GM18909 (cell line): ENCODE data around the gene PPP4R3A.

Experiments
- ATAC-seq: cut with Tn5 transposase; IDR thresholded peaks from one replicate; pipeline ENCODE4 v1.9.1; 2021; ENCODE audit warnings: mild to moderate bottlenecking; ENCODE audit not compliant: unreplicated experiment, poor library complexity

Gene PPP4R3A

GRCh38 chr14:91508105-91508504, 2.0 kb downstream of the PPP4R3A start:
- no peak for ATAC-seq

GRCh38 chr14:91506226-91506625, 3.9 kb downstream of the PPP4R3A start:
- no peak for ATAC-seq

GRCh38 chr14:91503000-91503504, 7.1 kb downstream of the PPP4R3A start:
- no peak for ATAC-seq

DNA sequence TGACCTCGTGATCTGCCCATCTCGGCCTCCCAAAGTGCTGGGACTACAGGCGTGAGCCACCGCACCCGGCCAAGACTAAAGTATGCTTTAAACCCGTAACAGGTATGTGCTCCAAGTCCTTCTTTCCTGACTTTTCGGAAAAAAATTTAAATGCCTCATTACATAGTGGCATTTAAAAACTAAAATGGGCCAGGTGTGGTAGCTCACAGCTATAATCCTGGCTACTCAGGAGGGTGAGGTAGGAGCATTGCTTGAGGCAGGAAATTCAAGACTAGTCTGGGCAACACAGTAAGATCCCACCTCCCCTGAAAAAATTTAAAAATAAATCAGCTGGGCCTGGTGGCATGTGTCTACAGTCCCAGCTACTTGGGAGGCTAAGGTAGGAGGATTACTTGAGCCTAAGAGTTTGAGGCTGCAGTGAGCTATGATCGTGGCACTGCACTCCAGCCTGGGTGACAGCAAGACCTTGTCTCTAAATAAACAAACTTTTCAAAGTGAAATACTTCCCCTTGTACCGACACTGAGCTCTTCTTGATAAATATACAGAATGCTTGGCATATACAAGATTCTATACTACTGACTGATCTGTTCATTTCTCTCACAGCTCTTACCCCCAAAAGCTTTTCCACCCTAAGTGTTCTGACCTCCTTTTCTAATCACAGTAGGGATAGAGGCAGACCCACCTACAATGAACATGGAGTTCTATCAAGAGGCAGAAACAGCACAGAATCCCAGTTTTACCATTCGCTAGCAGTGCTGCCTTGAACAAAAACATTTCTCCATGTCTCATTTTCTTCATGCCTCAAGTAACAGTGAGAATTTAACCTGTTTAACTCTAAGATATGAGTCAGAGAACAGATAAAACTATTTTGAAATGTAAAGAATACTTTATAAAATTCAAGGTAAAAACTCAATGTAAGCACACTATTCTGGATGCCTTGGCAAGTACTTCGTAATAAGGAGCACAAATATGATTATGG, 7.9 kb downstream of the PPP4R3A start:
- ATAC-seq = no peak

DNA sequence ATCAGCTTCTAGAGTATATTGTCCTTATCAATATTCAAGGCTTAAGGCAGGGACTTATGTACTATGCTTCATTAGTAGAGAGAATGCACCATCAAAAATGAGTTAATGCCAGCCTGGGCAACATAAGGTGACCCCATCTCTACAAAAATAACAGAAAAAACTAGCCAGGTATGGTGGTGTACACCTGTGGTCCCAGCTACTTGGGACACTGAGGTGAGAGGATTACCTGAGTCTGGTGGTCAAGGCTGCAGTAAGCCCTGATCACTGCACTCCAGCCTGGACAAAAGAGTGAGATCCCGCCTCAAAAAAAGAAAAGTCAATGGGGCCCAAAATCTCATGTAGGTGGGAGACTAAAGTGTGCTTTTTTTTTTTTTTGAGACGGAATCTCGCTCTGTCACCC, 8.8 kb downstream of the PPP4R3A start:
- no peak for ATAC-seq

DNA sequence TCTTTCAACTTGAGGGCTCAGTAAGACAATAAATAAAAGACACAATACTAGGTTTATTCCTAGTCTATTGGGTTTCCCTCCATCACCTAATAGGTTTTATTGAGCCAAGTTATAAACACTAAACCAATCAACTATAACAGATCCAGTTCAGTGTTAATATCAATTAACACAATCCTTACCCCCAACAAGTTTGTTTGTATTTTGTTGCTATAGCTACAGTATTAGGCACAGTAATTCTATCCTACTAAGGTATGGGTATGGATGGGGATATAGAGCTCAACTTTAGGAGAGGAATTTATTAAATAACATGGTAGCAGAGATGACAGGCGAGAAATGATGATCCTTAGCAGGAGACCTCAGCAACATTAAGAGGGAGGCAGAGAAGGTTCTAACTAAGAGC, 13.3 kb downstream of the PPP4R3A start:
- ATAC-seq = no peak

DNA sequence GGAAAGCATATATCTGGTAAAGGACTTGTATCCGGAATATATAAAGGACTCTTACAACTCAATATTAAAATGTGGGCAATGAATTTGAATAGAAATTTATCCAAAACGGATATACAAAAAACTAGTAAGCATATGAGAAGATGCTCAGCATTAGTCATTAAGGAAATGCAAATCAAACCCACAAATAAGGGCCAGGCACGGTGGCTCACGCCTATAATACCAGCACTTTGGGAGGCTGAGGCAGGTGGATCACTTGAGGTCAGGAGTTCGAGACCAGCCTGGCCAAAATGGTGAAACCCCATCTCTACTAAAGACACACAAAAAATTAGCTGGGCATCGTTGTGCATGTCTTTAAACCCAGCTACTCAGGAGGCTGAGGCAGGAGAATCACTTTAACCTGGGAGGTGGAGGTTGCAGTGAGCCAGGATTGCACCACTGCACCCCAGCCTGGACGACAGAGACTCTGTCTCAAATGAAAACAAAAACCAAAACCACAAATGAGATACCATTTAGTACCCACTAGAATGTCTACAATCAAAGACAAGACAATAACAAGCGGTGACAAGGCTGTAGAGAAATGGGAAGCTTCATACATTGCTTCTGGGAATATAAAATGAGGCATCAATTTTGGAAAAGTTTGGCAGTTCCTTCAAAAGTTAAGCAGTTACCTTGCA, 15.6 kb downstream of the PPP4R3A start:
- ATAC-seq = peak; percentile 39

- ATAC-seq = no peak
These were observed 16.9 kb downstream of the PPP4R3A start for GRCh38 chr14:91493169-91493568.

GRCh38 chr14:91484744-91485143, 25.4 kb downstream of the PPP4R3A start:
- no peak for ATAC-seq

DNA sequence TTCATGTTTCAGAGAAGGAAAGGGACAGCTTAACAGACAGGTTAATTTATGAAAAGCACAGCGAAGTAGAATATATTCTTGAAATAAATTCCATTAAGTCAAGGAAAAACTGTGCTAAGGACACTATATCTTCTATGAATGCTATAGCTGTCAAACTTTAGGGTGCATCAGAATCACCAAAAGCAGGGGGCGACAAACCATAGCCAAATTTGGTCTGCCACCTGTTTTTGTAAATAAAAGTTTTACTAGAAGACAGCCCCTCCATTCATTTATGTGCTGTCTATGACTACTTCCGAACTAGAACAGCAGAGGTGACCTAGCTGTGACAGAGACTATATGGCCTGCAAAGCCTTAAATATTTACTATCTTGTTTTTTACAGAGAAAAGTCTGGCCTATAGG, 25.9 kb downstream of the PPP4R3A start:
- ATAC-seq = no peak

GRCh38 chr14:91482263-91483013, 27.7 kb downstream of the PPP4R3A start:
- ATAC-seq = no peak

DNA sequence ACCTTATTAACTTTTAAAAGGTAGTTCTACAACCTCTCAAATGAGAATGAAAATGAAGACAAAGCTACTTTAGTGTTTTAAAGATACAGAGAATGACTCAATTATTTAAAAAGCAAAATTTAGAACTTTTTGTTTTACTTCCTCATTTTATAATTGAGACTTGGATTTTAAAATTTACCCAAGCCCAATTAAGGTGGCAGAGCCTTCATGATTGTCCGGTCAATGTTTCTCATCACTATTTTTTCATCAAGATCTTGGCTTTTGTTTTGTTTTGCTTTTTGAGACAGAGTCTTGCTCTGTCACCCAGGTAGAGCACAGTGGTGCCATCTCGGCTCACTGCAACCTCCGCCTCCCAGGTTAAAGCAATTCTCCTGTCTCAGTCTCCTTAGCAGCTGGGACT, 32.7 kb downstream of the PPP4R3A start:
- no peak for ATAC-seq

DNA sequence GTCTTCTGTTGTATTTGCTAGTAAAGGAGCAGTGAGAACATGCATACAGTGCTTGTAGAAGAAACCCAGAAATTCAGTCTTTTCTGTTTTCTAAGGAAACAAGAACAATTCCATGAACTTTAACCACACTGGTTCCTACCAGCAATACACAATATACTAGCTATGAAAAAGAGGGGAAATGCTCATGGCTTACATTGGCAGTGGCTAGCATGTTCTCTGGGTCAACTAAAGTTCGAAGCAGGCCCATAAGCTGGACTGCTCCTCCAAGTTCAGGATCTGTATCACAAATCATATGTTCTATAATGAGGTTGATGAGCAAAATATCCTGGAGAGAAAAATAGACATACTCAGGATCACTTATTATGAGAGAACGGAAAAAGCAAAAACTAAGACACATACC, 37.1 kb downstream of the PPP4R3A start:
- no peak for ATAC-seq

- no peak for ATAC-seq
These were observed 39.9 kb downstream of the PPP4R3A start for GRCh38 chr14:91470216-91470615.

DNA sequence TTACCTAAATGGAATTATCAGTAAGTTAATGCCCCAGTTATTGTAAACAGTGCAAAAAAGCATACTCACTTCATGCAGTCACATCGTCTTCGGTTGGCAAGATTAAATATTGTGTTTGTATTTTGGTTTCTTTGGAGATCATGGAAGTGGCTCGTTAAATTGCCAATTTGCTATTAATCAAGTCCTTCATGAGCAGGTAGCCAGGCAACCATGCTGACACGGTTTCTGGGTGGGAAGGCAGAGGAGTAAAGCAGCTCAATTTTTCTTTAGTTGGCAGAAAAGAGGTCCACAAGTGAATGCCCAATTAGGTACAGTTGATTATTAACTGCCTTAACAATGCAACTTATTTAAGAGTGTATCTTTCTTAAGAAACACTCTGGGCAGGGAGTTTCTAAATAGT, 43.9 kb downstream of the PPP4R3A start:
- no peak for ATAC-seq

DNA sequence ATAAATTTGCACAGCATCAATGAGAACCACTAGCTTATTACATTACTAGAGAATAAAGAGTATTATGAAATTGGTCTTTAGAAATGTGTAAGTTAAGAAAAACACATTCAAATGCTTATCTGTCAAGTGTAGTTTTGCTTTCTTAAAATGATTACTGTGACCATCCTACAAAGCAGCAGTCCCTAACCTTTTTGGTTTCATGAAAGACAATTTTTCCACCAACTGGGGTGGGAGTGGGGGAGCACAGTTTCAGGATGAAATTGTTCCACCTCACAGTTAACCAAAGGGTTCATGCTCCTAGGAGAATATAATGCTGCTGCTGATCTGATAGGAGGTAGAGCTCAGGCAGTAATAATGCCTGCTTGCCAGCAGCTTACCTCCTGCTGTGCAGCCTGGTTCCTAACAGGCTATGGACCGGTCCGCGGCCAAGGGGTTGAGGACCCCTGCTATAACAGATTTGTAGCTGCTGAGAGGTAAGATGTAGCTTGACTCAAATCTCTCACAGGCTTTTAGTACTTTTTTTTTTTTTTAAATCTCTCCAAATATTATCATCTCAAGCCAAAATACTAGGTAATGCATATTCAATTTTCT, 45.4 kb downstream of the PPP4R3A start:
- ATAC-seq = no peak

DNA sequence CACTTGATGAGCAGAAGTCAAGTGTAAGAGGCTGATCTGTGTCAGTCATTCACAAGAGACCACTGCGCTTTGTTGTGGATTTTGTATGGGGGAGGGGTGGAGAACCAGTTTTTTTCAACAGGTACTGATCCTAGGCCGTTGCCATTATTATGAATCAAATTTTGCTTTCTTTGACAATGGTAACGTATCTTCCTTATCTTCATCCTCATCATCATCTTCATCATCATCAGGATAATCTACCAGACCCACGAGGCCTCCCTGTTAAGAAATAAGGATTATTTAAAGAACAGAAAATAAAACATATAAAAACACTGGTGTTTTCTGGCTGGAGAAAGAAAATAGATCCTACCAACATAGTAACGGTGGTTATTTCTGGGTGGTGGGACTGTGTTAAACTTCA, 51.5 kb downstream of the PPP4R3A start:
- ATAC-seq = no peak

GRCh38 chr14:91456283-91456682, 53.8 kb downstream of the PPP4R3A start:
- ATAC-seq = no peak

GRCh38 chr14:91454580-91454979, 55.5 kb downstream of the PPP4R3A start:
- ATAC-seq = no peak

- no peak for ATAC-seq
These were observed 56.0 kb downstream of the PPP4R3A start for GRCh38 chr14:91454155-91454554.
